ENCODE data around the gene FLT4.

GRCh38 chr5:180669661-180670060 lies 20.3 kb upstream of the FLT4 start:
- TF ChIP-seq, protein P1, sequence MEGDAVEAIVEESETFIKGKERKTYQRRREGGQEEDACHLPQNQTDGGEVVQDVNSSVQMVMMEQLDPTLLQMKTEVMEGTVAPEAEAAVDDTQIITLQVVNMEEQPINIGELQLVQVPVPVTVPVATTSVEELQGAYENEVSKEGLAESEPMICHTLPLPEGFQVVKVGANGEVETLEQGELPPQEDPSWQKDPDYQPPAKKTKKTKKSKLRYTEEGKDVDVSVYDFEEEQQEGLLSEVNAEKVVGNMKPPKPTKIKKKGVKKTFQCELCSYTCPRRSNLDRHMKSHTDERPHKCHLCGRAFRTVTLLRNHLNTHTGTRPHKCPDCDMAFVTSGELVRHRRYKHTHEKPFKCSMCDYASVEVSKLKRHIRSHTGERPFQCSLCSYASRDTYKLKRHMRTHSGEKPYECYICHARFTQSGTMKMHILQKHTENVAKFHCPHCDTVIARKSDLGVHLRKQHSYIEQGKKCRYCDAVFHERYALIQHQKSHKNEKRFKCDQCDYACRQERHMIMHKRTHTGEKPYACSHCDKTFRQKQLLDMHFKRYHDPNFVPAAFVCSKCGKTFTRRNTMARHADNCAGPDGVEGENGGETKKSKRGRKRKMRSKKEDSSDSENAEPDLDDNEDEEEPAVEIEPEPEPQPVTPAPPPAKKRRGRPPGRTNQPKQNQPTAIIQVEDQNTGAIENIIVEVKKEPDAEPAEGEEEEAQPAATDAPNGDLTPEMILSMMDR (IDR thresholded peaks at IDR 0.05; ENCODE audit: low read depth, low read length, poor library complexity, severe bottlenecking): no peak
- no peak for TF ChIP-seq EZH2phosphoT487 (IDR thresholded peaks at IDR 0.05; ENCODE audit: borderline replicate concordance, low read length)

Measured in DOHH2 (cell line).